GM12801 (cell line): ENCODE data around the gene GARRE1.

Experiments
- CTCF ChIP-seq: IDR thresholded peaks from one replicate; pipeline ENCODE4 v1.5.1; 2011; ENCODE audit warnings: control low read depth; ENCODE audit not compliant: insufficient read length; ENCODE audit errors: extremely low read depth

GARRE1 gene

DNA sequence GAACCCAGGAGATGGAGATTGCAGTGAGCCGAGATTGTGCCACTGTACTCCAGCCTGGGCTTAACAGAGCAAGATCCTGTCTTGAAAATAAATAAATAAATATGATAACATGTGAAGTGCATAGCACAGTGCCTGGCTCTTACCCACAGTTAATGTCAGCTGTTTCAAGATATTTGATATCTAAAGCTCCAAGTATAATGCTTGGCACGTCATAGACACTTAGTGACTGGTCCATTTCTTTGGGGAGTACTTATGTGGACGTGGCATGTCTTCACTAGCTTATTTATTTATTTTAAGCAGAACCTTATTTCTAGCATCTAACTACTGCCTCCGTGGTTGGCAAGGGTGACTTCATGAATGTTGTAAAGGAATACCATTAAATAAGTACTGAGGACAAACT is 18.8 kb downstream of the GARRE1 start:
- no peak for TF ChIP-seq CTCF

- TF ChIP-seq CTCF, result no peak
Observed at GRCh38 chr19:34274284-34274826, 20.0 kb downstream of the GARRE1 start.

DNA sequence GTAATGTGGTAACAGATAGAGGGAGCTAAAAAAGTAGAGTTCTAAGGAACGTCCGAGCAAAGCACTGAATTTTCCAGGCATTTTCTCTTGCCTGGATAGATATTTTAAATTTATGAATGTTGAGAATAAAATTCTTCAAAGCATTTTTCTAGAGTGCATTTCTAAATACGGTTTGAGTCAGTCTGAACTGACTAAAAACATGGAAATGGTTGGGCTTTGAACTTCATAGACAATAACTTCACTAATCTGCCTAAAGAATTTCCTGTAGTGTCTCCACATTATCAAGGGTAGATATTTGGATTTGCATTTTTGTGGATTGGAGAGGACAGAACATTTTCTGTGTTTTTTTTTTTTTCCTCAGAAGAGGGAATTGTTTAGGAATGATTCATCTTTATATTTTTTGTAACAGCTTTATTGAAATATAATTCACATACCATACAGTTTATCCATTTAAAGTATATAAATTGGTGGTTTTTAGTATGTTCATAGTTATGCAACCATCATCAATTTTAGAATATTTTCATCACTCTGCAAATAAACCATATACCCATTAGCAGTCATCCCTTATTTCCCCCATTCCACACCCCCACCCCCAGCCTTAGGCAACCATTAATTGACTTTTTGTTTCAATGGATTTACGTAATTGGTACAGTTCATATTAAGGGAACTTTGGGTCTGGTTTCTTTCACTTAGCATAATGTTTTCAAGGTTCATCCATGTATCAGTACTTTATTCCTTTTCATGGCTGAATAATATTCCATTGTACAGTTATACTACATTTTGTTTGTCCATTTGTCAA is 20.7 kb downstream of the GARRE1 start:
- no peak for TF ChIP-seq CTCF

- TF ChIP-seq CTCF, result no peak
Observed at GRCh38 chr19:34275705-34276104, 21.4 kb downstream of the GARRE1 start.

DNA sequence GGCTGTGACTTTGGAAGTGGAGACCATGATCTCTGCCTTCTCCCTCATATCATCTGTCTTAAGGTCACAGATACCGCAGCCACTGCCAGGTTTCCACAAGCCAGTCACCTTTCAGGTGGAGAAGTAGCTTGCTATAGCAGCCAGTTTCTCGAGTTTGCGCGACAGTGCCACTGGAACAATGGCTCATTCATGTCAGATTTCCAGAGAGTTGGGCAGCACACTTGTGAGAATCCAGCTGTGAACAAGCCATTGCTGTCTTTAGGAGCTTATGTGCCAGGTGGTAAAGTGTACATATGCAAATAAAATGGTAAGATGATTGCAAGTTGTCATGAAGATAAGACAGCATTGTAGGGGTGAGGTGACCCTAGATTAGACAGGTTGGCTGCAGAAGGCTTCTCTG is 22.3 kb downstream of the GARRE1 start:
- TF ChIP-seq CTCF, result no peak

DNA sequence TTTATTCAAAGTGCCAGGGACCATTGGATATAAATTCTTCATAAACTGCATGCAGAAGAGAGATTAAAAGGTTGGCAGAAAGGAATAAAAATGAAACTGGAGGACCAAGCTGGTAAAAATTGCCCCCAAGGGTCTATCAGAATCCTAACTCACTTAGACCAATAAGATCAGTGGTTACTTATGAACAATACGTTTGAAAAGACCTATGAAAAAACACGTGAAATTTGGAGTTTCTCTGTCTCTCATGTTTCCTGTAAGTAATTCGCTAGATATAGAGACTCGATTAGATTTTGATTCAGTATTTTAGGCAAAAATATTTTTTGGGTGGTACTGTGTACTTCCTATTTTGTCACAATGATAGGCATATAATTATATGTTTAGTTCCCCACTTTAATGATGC is 22.9 kb downstream of the GARRE1 start:
- no peak for TF ChIP-seq CTCF

DNA sequence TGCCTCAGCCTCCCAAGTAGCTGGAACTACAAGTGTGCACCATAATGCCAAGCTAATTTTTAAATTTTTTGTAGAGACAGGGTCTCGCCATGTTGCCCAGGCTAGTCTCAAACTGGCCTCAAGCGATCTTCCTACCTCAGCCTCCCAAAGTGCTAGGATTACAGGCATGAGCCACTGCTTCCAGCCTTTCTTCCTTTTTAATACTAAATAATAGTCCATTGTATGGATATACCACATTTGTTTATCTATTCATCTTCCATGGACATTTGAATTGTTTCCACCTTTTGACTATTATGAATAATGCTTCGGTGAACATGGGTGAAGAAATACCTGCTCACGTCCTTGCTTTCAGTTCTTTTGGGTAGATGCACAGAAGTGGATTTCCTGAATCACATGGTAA is 24.4 kb downstream of the GARRE1 start:
- TF ChIP-seq CTCF, result no peak
